Adrenal gland (tissue), 12 donors: ENCODE measurements around the gene ATXN7L1. TPM values are rescaled to one million over a fixed set of nuclear protein-coding genes. Genes with fewer than 3 reads are reported as not detected.

ENCODE experiments used
- DNase-seq, 7 donors: peaks; one replicate each; pipeline ENCODE4 v3.0.0-alpha.2; 2019 to 2020
- H3K27ac ChIP-seq, 5 donors: fragments of 200-600 bp; sonication (generic) in 4 of 5; 1 replicate in 3 of 5; 2 replicates in 2 of 5; pipeline versions ENCODE4 v1.5.1 to v1.8.0; 2016 to 2020; ENCODE audit warnings: mild to moderate bottlenecking in 1 of 5
- H3K27me3 ChIP-seq: fragments of 200-600 bp; 2 replicates; pipeline ENCODE4 v1.8.0; 2021
- H3K36me3 ChIP-seq, 2 donors: fragments of 200-600 bp; replicated peaks in 1 of 2; 1 replicate in 1 of 2; 2 replicates in 1 of 2; pipeline versions ENCODE4 v1.5.1 to v1.8.0; 2018 to 2022
- H3K4me1 ChIP-seq, 2 donors: fragments of 200-600 bp; replicated peaks in 1 of 2; 1 replicate in 1 of 2; 2 replicates in 1 of 2; pipeline versions ENCODE4 v1.5.1 to v1.8.0; 2018 to 2021
- H3K4me3 ChIP-seq, 4 donors: fragments of 200-600 bp; sonication (generic) in 3 of 4; one replicate each; pipeline ENCODE4 v1.5.1; 2016 to 2018
- H3K9me3 ChIP-seq, 3 donors: fragments of 200-600 bp; sonication (generic) in 1 of 3; replicated peaks in 1 of 3; 1 replicate in 2 of 3; 2 replicates in 1 of 3; pipeline versions ENCODE4 v1.5.1 to v1.8.0; 2016 to 2021
- POLR2A ChIP-seq, 2 donors: fragments of 450-650 bp; IDR thresholded peaks; one replicate each; pipeline ENCODE4 v1.6.1; 2017; ENCODE audit warnings: antibody characterized with exemption in 2 of 2, mild to moderate bottlenecking in 2 of 2, moderate library complexity in 1 of 2
- WGBS, 4 donors: extraction: QIAGEN DNeasy Blood & Tissue Kit in 2 of 4; methylation state at CpG; one replicate each; pipeline versions ENCODE4 v1.1.5 to v1.1.7; 2013 to 2017; 5-methylcytosine and 5-hydroxymethylcytosine counted together
- intact Hi-C, 2 donors: fragments of 100-400 bp; cut with DNase I; formaldehyde crosslinking; loops; one replicate each; pipeline versions ENCODE4 v1.14.1 to v1.15.0; 2022 to 2023
- polyA plus RNA-seq, 3 donors: library from polyadenylated mRNA; stranded (reverse); fragments of 200-250 nt in 2 of 3; fragments of 350-450 nt in 1 of 3; fragmentation: Illumina TruSeq in 1 of 3; extraction: RNeasy Lipid Tissue Mini Kit (QIAGEN cat#74804) in 1 of 3; gene quantifications; one replicate each; pipeline ENCODE4 v1.2.3, GENCODE V29; 2013 to 2014
- total RNA-seq, 9 donors: library from RNA; depleted of rRNA in 4 of 9; stranded (reverse); fragments of >200 nt in 4 of 9; fragments of 120-200 nt in 1 of 9; fragmentation: NEBNext Ultra II Directional in 1 of 9; extraction: Animal tissue kit (Norgen Biotek cat#: 25700) in 1 of 9; gene quantifications; one replicate each; pipeline versions ENCODE4 v1.1.0 to v1.2.4, GENCODE V29; 2013 to 2023
- TF ChIP-seq, protein P1 (sequence below), 6 experiments: fragments of 450-650 bp in 4 of 6; fragments of 200-600 bp in 2 of 6; sonication (generic) in 1 of 6; IDR thresholded peaks; 1 replicate in 5 of 6; 2 replicates in 1 of 6; pipeline versions ENCODE4 v1.5.1 to v1.8.0; 2016 to 2021; ENCODE audit warnings: antibody characterized with exemption in 6 of 6, mild to moderate bottlenecking in 2 of 6, moderate library complexity in 1 of 6
- donor health status: healthy with polysubstance abuse.
- donor health status: Bipolar disorder and iron deficiency.
- donor health status: DM: yes; HTN: yes; CAD: no.
- donor health status: DM: no; HTN: no; CAD: no.
- donor health status: DM: no; HTN: no; CAD: no.
- donor health status: DM: yes; HTN: yes; CAD: no.

The ATXN7L1 gene
- total and polyA plus RNA-seq, 12 donors, result 3.6 to 24.6 (median 9.0) TPM

DNA sequence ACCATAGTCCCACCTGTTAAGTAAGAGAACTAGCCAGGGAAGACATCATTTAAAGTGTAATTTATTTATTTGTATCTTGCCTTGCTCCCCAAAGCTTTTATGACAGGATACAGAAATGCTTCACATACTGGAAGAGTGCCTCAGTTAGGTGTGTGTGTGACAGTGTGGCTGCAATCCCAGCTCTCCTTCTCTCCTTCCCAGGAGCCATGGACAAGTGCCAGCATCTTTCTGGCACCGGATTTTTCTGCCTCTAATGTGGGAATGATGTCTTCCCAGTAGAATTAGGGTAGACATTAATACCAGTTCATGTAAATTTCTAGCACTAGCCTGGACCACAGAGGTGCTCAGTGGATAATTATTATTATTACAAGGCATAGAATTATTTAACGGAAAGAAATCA, 30.3 kb upstream of the ATXN7L1 start:
- TF ChIP-seq POLR2A (IDR thresholded peaks at IDR 0.05), result no peak
- TF ChIP-seq, protein P1, sequence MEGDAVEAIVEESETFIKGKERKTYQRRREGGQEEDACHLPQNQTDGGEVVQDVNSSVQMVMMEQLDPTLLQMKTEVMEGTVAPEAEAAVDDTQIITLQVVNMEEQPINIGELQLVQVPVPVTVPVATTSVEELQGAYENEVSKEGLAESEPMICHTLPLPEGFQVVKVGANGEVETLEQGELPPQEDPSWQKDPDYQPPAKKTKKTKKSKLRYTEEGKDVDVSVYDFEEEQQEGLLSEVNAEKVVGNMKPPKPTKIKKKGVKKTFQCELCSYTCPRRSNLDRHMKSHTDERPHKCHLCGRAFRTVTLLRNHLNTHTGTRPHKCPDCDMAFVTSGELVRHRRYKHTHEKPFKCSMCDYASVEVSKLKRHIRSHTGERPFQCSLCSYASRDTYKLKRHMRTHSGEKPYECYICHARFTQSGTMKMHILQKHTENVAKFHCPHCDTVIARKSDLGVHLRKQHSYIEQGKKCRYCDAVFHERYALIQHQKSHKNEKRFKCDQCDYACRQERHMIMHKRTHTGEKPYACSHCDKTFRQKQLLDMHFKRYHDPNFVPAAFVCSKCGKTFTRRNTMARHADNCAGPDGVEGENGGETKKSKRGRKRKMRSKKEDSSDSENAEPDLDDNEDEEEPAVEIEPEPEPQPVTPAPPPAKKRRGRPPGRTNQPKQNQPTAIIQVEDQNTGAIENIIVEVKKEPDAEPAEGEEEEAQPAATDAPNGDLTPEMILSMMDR (IDR thresholded peaks at IDR 0.05), result no peak
- no peak overlapping the region for H3K27ac ChIP-seq
- H3K9me3 ChIP-seq, result no peaks in the 10 kb centered on the region
- no peaks in the 10 kb centered on the region for H3K27me3 ChIP-seq
- H3K4me1 ChIP-seq, result no peaks in the 10 kb centered on the region
- H3K36me3 ChIP-seq, result no peaks in the 10 kb centered on the region
- H3K4me3 ChIP-seq, result no peak overlapping the region
- WGBS, 4 donors, result 44 to 67% (median 62%) methylated on average over 2 of the region's 2 CpGs
- intact Hi-C loops, result no loop called here
- DNase-seq, result no peak

DNA sequence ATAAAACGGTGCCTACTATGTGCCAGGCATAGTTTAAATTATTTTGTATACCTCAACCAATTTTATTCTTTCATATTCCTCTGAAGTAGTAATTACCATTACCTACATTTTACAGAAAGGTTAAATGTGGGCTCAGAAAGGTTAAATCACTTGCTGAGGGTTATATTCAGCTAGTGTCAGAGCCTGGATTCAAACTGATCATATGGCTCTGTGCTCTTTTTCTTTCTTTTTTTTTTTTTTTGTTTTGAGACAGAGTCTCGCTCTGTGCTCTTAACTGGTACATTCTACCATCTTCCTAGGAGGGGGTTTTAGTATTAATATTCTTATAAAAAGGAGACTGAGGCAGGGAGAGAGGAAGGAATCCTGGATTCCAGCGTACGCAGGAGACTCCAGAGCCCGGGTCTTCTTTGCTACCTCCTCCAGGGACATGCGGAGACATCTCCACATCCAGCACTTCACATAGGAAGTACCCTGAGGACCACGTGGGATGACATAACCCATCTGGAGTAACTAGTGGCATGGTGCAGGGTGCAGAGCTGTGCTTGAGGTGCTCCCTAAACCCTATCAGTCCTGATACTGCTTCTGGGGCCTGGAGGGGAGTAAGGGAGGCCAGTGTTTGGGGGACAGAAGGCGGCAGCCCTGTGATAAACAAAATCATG, 29.6 kb upstream of the ATXN7L1 start:
- Histone ChIP-seq H3K4me1 (no peaks in the 10 kb centered on the region), H3K27ac (no peak overlapping the region), H3K9me3 (no peaks in the 10 kb centered on the region), H3K4me3 (no peak overlapping the region), H3K27me3 (no peaks in the 10 kb centered on the region), H3K36me3 (no peaks in the 10 kb centered on the region)
- intact Hi-C loops, result no loop called here
- TF ChIP-seq, protein P1 (IDR thresholded peaks at IDR 0.05), result no peak
- TF ChIP-seq POLR2A (IDR thresholded peaks at IDR 0.05), result no peak
- 76 to 82% (median 79%) methylated on average over 8 of the region's 8 CpGs for WGBS, 4 donors
- DNase-seq, result no peak

DNA sequence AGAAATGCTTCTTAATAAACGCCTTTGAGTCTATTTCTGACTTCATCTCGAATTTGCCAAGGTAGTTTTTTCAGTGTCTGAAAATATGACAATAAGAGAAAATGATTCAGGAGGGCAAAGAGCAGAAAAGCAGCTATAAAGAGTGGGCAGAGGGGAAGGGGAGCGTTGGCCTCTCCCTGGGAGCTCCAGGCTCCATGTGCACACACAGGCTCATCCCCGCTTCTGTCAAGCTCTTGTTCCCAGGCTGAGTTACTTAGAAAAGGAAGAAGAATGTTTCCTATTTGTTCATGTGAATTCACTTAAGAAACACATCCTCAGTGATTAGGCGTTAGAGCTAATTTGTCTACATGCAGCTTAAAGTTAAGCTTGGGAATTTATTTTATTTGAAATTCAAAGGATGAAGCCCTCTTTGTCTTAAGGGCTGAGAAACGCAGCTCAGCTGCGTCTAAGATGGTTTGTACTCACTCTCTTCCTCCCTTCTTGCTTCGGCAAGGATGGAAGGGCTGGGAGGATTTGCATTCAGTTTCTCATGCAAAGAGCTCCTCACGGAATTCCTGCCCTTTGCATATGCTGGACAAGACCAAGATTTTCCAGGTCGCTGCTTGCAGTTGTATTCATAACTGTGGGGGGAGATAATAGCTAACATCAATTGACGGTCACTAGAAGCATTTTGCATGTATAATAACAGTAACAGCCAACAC, 29.0 kb upstream of the ATXN7L1 start:
- TF ChIP-seq POLR2A (IDR thresholded peaks at IDR 0.05), result no peak
- TF ChIP-seq, protein P1 (IDR thresholded peaks at IDR 0.05), result no peak
- H3K27me3 ChIP-seq, result no peaks in the 10 kb centered on the region
- no peak overlapping the region for H3K27ac ChIP-seq
- no peaks in the 10 kb centered on the region for H3K4me1 ChIP-seq
- DNase-seq, result no peak
- H3K4me3 ChIP-seq, result no peak overlapping the region
- 76 to 89% (median 84%) methylated on average over 11 of the region's 11 CpGs for WGBS, 4 donors
- H3K36me3 ChIP-seq, result no peaks in the 10 kb centered on the region
- no peaks in the 10 kb centered on the region for H3K9me3 ChIP-seq
- intact Hi-C loops, result no loop called here

DNA sequence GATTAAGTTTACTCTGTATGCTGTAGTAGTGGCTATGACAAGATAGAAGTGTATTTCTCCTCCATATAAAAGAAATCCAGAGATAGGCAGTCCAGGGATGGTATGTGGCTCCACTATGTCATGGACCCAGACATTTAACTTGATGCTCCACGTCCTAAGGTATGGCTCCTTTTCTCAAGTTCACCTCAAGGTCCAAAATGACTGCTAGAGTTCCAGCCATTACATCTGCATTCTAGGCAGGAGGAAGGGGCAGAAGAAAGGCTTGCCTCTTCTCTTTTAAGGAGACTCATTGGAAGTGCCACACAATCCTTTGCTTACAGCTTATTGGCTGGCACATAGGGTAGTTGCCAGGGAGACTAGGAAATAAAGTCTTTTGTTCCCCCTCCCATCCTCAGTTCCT, 27.7 kb upstream of the ATXN7L1 start:
- intact Hi-C loops, result no loop called here
- Histone ChIP-seq H3K4me3 (no peak overlapping the region), H3K4me1 (no peaks in the 10 kb centered on the region), H3K27ac (no peak overlapping the region), H3K36me3 (no peaks in the 10 kb centered on the region), H3K9me3 (no peaks in the 10 kb centered on the region), H3K27me3 (no peaks in the 10 kb centered on the region)
- TF ChIP-seq, protein P1 (IDR thresholded peaks at IDR 0.05), result no peak
- no peak for TF ChIP-seq POLR2A (IDR thresholded peaks at IDR 0.05)
- WGBS, 4 donors, result 93 to 100% (median 95%) methylated on average over 1 of the region's 1 CpG
- no peak for DNase-seq
